ENCODE measurements around the gene MYG1.

Gene MYG1

GRCh38 chr12:53345486-53346188, 46.1 kb downstream of the MYG1 start:
- in situ Hi-C loops (cut with MboI; ENCODE audit: low sequenced_read_pairs, unreplicated experiment) = no loop called here
- DNase-seq (ENCODE audit: low spot score) = no peak
- no peak for TF ChIP-seq CTCF (IDR thresholded peaks at IDR 0.05; ENCODE audit: borderline replicate concordance, control extremely low read depth, extremely low read depth, insufficient read depth, missing control alignments)

- in situ Hi-C loops (cut with MboI; ENCODE audit: low sequenced_read_pairs, unreplicated experiment) = no loop called here
- DNase-seq (ENCODE audit: low spot score) = no peak
- no peak for TF ChIP-seq CTCF (IDR thresholded peaks at IDR 0.05; ENCODE audit: borderline replicate concordance, control extremely low read depth, extremely low read depth, insufficient read depth, missing control alignments)
Observed at GRCh38 chr12:53346491-53346890, 47.0 kb downstream of the MYG1 start.

- in situ Hi-C loops (cut with MboI; ENCODE audit: low sequenced_read_pairs, unreplicated experiment) = no loop called here
- no peak for DNase-seq (ENCODE audit: low spot score)
- no peak for TF ChIP-seq CTCF (IDR thresholded peaks at IDR 0.05; ENCODE audit: borderline replicate concordance, control extremely low read depth, extremely low read depth, insufficient read depth, missing control alignments)
Observed at GRCh38 chr12:53347905-53348304, 48.4 kb downstream of the MYG1 start.

- peak; percentile 84 for DNase-seq (ENCODE audit: low spot score)
- TF ChIP-seq CTCF (IDR thresholded peaks at IDR 0.05; ENCODE audit: borderline replicate concordance, control extremely low read depth, extremely low read depth, insufficient read depth, missing control alignments) = peak; percentile 74
- in situ Hi-C loops (cut with MboI; ENCODE audit: low sequenced_read_pairs, unreplicated experiment) = loop anchor here (5.0 kb wide), 1 partner anchor 65 kb away; no protein-coding TSS in a partner anchor
Observed at GRCh38 chr12:53352331-53353256, 53.1 kb downstream of the MYG1 start.

- in situ Hi-C loops (cut with MboI; ENCODE audit: low sequenced_read_pairs, unreplicated experiment) = loop anchor here (5.0 kb wide), 1 partner anchor 64 kb away; no protein-coding TSS in a partner anchor
- DNase-seq (ENCODE audit: low spot score) = no peak
- TF ChIP-seq CTCF (IDR thresholded peaks at IDR 0.05; ENCODE audit: borderline replicate concordance, control extremely low read depth, extremely low read depth, insufficient read depth, missing control alignments) = no peak
Observed at GRCh38 chr12:53353257-53353655, 53.8 kb downstream of the MYG1 start.

GRCh38 chr12:53355121-53355520, 55.6 kb downstream of the MYG1 start:
- in situ Hi-C loops (cut with MboI; ENCODE audit: low sequenced_read_pairs, unreplicated experiment) = no loop called here
- no peak for TF ChIP-seq CTCF (IDR thresholded peaks at IDR 0.05; ENCODE audit: borderline replicate concordance, control extremely low read depth, extremely low read depth, insufficient read depth, missing control alignments)
- no peak for DNase-seq (ENCODE audit: low spot score)
